ENCODE measurements around the gene NEK9.

The NEK9 gene

DNA sequence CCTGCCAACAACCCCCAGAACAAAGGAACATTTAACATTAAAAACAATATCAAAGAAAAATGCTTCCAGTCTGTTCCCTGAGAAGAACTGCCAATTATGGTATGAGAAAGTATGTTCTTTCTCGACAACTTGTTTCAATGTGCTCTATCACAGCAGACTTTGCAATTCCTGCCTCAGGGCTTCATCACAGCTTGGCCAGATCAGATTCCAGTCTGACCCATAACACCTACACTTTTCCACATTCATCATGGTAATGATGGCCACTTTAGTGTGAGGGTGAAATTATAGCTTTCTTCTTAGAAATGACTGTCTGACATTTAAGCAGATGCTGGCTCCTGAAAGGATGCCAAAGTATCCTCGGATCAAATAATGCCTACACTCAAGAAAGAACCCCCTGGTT is 17.0 kb downstream of the NEK9 start:
- H3K79me2 ChIP-seq (ENCODE audit: insufficient read depth, low read length) = no peaks in the 10 kb centered on the region
- H2AFZ ChIP-seq (ENCODE audit: low read length) = no peak overlapping the region
- no peaks in the 10 kb centered on the region for H3K9me2 ChIP-seq (ENCODE audit: low read depth, low read length)
- H3K36me3 ChIP-seq (ENCODE audit: insufficient read depth, low read length) = peaks cover 94% of the 10 kb centered on the region
- H3K4me2 ChIP-seq (ENCODE audit: low read length) = no peak overlapping the region
- H3K4me3 ChIP-seq (ENCODE audit: low read depth, low read length, poor library complexity, severe bottlenecking) = no peak overlapping the region
- H3K9me3 ChIP-seq (ENCODE audit: low read length) = no peaks in the 10 kb centered on the region
- H3K27ac ChIP-seq (ENCODE audit: low read depth, low read length, poor library complexity, severe bottlenecking) = no peak overlapping the region
- H3K27me3 ChIP-seq (ENCODE audit: insufficient read depth, low read length) = no peaks in the 10 kb centered on the region
- H3K9ac ChIP-seq (ENCODE audit: low read length) = no peak overlapping the region
- no peaks in the 10 kb centered on the region for H4K20me1 ChIP-seq (ENCODE audit: insufficient read depth, low read length)
- no peaks in the 10 kb centered on the region for H3K4me1 ChIP-seq (ENCODE audit: insufficient read depth, low read length, severe bottlenecking)
- no peak for TF ChIP-seq EZH2 (IDR thresholded peaks at IDR 0.05; ENCODE audit: borderline replicate concordance, low read length)
- TF ChIP-seq, protein P1, sequence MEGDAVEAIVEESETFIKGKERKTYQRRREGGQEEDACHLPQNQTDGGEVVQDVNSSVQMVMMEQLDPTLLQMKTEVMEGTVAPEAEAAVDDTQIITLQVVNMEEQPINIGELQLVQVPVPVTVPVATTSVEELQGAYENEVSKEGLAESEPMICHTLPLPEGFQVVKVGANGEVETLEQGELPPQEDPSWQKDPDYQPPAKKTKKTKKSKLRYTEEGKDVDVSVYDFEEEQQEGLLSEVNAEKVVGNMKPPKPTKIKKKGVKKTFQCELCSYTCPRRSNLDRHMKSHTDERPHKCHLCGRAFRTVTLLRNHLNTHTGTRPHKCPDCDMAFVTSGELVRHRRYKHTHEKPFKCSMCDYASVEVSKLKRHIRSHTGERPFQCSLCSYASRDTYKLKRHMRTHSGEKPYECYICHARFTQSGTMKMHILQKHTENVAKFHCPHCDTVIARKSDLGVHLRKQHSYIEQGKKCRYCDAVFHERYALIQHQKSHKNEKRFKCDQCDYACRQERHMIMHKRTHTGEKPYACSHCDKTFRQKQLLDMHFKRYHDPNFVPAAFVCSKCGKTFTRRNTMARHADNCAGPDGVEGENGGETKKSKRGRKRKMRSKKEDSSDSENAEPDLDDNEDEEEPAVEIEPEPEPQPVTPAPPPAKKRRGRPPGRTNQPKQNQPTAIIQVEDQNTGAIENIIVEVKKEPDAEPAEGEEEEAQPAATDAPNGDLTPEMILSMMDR (IDR thresholded peaks at IDR 0.05; ENCODE audit: low read length) = no peak
- no peaks in the 10 kb centered on the region for H3F3A ChIP-seq (ENCODE audit: insufficient read depth, low read length)

DNA sequence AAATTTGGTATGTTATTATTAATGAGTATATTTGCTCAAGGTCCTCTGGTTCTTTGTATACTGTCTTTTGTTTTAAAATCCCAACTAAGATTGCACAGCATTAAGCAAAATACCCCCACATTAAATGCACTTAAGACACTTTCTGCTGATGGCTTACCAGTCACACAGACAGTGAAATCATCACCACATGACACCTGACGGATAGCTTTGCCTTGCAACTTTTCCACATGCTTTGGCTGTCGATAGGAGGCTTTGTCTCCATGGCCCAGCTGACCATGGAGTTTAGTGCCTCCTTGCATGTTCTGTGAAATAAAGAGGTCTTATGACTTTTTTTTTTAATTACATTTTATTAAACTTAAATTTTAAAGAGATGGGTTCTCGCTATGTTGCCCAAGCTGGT is 19.7 kb downstream of the NEK9 start:
- H3K27me3 ChIP-seq (ENCODE audit: insufficient read depth, low read length) = no peaks in the 10 kb centered on the region
- peaks cover 80% of the 10 kb centered on the region for H3K36me3 ChIP-seq (ENCODE audit: insufficient read depth, low read length)
- no peak overlapping the region for H2AFZ ChIP-seq (ENCODE audit: low read length)
- no peak overlapping the region for H3K27ac ChIP-seq (ENCODE audit: low read depth, low read length, poor library complexity, severe bottlenecking)
- no peak overlapping the region for H3K4me2 ChIP-seq (ENCODE audit: low read length)
- TF ChIP-seq, protein P1 (IDR thresholded peaks at IDR 0.05; ENCODE audit: low read length) = no peak
- TF ChIP-seq EZH2 (IDR thresholded peaks at IDR 0.05; ENCODE audit: borderline replicate concordance, low read length) = no peak
- H4K20me1 ChIP-seq (ENCODE audit: insufficient read depth, low read length) = no peaks in the 10 kb centered on the region
- H3K9me2 ChIP-seq (ENCODE audit: low read depth, low read length) = no peaks in the 10 kb centered on the region
- H3K4me3 ChIP-seq (ENCODE audit: low read depth, low read length, poor library complexity, severe bottlenecking) = no peak overlapping the region
- no peaks in the 10 kb centered on the region for H3K79me2 ChIP-seq (ENCODE audit: insufficient read depth, low read length)
- H3K4me1 ChIP-seq (ENCODE audit: insufficient read depth, low read length, severe bottlenecking) = no peaks in the 10 kb centered on the region
- no peaks in the 10 kb centered on the region for H3K9me3 ChIP-seq (ENCODE audit: low read length)
- no peaks in the 10 kb centered on the region for H3F3A ChIP-seq (ENCODE audit: insufficient read depth, low read length)
- H3K9ac ChIP-seq (ENCODE audit: low read length) = no peak overlapping the region

DNA sequence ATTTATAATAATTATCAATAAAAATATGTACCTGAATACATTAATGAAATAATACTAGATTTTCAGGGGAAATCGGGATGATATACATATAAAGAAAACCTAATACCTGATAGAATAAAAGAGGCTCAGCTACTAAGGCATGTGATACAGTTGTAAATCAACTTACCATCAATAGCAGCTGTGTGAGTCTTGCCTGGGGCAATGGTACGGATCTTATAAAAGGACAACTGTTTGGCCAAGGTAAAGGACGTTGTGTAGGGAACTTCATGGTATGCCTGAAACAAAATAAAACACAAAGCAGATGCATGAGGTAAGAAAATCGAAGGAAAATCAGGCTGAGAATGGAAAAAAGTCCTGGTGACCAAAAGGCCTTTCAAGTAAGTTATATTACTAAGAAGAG is 25.4 kb downstream of the NEK9 start:
- Histone ChIP-seq H4K20me1 (ENCODE audit: insufficient read depth, low read length) (no peaks in the 10 kb centered on the region), H2AFZ (ENCODE audit: low read length) (no peak overlapping the region), H3K36me3 (ENCODE audit: insufficient read depth, low read length) (peaks cover 77% of the 10 kb centered on the region), H3K9me2 (ENCODE audit: low read depth, low read length) (no peaks in the 10 kb centered on the region), H3K4me2 (ENCODE audit: low read length) (no peak overlapping the region), H3K79me2 (ENCODE audit: insufficient read depth, low read length) (no peaks in the 10 kb centered on the region), H3K9ac (ENCODE audit: low read length) (no peak overlapping the region), H3F3A (ENCODE audit: insufficient read depth, low read length) (no peaks in the 10 kb centered on the region), H3K9me3 (ENCODE audit: low read length) (no peaks in the 10 kb centered on the region), H3K4me1 (ENCODE audit: insufficient read depth, low read length, severe bottlenecking) (no peaks in the 10 kb centered on the region), H3K27me3 (ENCODE audit: insufficient read depth, low read length) (no peaks in the 10 kb centered on the region), H3K4me3 (ENCODE audit: low read depth, low read length, poor library complexity, severe bottlenecking) (no peak overlapping the region), H3K27ac (ENCODE audit: low read depth, low read length, poor library complexity, severe bottlenecking) (no peak overlapping the region)
- no peak for TF ChIP-seq EZH2 (IDR thresholded peaks at IDR 0.05; ENCODE audit: borderline replicate concordance, low read length)
- TF ChIP-seq, protein P1 (IDR thresholded peaks at IDR 0.05; ENCODE audit: low read length) = no peak

Measured in OCI-LY1 (cell line).